GM19035 (cell line): ENCODE data around the gene RBM4B.

ENCODE experiments used
- ATAC-seq: cut with Tn5 transposase; IDR thresholded peaks from one replicate; pipeline ENCODE4 v1.9.1; 2021; ENCODE audit not compliant: unreplicated experiment

The RBM4B gene

DNA sequence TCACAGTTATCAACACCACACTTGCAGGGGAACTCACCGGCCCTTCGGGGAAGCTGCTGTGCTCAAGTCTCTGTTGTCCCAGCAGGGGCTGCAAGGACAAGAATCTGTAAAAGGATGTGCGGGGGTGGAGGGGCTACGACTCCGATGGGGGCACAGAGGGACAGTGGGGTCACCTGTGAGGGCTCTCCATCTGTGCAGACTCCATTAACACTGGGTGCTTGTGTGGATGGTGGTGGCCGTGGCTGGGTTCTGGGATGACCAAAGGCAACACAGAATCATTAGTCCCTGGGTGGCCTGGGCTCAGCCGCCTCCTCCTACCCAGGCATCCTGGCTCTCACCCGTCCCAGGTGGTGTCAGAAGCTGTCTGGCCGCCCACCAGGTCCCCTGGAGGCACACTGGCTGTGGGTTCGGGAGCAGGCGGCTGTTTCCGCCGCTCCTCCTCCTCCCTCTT, 10.2 kb upstream of the RBM4B start:
- no peak for ATAC-seq

DNA sequence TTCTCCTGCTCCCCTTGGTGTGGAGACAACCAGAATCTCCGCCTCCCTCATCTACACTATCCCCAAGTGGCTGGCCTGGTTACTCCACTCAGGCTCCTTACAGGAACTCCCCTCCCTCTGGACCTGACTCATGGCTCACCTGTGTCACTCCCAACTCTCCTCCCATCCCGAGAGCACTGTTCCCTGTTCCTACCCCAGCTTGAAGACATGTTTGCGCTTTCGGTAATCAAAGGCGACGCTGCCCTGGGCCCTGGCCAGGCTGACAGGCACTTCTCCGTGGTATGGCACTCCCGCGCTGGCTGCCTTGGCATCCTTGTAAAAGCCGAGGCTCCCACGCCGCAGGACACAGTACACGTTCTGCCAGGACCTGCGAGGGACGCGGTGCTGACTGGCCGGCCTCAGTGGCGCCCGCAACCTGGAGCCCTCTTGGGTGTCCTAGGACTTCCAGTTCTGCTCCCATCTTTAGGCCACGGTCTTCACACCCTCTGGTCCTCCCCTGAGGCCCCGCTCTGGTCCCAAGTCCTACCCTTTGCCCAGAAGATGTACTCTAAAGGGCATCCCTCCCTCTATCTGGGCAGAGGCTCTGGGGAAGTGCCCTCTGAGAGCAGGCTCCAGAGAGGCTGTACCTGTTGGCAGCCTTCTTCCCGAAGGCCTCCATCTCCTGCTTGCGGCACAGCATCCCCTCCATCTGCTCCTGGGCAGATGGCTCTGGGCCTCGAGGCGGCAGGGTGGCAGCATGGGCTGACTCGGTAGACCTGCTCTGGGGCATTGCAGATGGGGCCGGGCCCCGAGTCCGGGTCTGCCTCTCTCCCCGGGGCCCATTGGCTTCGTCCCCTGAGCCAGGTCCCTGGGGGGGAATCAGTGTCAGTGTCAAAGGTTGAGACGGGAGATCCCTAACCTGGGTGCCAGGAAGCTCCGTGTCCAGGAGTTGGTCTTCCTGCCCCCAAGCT, 9.4 kb upstream of the RBM4B start:
- ATAC-seq, result no peak

DNA sequence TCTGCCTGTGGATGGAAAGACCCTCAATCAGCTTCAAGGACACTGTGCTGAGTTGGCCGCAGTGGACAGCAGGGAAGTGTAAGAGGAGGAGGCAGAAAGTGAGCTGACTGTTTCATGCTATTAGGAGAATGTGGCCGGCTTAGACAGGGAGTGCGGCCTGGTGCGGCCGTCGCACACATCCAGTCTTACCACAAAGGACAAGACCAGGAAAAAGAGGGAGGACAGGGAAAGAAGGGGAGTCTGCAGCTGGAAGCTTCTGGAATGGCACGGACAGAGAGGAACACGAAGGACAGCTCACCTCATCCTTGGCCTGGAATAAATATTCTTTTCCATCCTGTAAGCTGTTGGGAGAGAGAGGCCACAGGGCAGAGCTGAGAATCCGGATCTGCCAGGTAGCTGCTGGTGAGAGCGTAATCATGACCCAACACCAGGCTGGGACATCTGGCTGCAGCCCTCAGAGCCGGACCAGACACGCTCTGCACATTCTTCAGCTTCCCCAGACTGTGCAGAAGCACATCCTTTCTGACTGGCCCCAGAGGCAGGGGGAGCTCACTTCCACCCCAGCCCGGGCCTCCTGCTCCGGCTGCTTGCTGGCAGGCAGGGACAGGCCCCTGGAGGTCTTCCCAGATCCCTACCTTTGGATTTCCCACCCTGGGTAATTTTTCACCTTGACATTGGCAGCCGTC, 8.6 kb upstream of the RBM4B start:
- no peak for ATAC-seq

DNA sequence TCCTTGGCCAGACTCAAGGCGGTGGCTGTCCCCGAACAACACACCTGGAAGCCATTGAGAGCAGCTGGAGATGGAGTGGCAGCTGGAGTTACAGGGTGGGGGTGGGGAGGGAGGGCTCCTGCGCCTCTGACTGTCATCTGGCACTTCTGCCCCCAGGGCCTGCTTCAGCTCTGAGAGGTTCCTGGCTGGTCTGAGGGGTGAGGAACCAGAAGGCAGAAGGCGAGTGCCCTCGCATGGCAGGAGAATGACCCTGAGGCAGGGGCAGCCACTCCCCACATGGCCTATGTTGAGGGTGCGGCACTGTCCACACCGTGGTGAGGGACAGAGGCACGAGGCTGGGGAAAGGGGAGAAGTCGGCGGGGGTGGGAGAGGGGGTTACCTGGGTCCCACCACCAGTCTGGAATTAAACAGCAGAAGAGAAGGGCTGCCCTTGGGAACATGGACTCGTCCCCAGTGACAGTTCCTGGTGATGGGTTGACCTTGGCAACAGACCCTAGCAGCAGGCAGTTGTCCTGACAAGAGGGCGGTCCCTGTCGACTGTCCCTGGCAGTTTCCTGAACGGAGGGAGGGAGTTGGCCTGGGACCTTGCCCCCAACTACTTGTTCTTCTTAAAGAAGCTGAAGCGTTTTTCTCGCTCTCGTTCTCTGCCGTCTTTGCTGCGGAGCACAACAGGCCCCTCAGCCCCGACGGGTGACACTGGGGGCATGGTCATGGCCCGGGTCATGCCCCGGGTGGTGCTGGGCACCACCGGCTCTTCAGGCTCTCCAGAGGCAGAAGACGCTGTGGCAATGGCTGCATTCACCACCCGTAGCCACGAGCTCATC, 7.8 kb upstream of the RBM4B start:
- no peak for ATAC-seq

DNA sequence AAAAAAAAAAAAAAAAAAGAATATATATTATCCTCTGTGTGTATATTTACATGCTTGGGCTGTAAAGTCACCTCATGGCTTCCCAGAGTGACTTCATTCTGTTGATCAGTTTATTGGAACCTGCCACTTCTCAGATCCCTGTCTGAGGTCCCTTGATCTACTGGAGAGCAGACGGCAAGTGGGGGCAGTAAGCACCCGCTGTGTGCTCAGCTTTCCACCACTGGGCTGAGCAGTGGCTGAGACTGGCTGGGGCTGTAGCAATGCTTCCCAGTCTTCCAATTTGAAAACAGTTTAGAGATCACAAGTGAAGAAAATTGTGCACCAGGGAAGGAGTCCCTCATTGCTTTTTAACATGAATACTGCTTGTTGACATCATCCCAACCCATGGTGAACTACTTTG, 6.9 kb upstream of the RBM4B start:
- no peak for ATAC-seq

DNA sequence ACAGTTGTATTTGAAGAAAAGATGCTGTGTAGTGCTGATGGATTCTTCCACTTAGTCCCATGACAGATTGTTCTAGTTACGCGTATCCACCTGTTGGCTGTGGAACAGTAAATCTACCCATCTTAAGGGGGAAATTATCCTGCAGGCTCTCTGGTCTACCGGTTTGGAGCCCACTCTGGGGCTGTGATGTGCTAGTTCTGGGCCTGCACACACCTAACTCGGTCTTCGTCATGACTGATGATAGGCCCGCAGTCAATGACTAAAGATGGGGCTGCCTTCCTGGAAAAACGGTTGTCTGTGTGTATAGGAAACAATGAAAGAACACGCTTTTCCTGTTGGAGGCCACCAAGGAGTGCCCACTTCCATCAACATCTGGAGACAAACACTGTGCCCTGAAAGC, 6.2 kb upstream of the RBM4B start:
- no peak for ATAC-seq

DNA sequence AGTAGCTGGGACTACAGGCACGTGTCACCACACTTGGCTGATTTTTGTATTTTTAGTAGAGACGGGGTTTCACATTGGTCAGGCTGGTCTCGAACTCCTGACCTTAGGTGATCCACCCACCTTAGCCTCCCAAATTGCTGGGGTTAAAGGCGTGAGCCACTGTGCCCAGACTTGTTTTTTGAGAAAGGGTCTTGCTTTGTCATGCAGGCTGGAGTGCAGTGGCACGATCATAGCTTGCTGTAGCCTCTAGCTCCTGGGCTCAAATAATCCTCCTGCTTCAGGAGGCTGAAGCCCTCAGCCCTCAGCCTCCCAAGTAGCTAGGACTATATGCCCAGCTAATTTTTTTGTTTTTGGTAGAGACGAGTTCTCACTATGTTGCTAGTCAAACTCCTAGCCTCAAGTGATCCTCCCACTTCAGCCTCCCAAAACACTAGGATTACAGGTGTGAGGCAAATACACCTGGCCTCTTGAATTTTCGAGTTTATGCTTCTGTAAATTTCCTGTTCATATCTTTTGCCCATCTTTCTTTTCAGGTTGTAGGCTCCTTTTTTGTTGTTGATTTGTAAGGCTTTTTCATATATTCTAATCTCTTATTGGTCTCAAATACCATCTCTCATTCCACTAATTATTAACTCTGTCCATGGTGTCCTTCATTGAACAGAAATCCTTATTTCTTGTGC, 3.4 kb upstream of the RBM4B start:
- ATAC-seq, result no peak

DNA sequence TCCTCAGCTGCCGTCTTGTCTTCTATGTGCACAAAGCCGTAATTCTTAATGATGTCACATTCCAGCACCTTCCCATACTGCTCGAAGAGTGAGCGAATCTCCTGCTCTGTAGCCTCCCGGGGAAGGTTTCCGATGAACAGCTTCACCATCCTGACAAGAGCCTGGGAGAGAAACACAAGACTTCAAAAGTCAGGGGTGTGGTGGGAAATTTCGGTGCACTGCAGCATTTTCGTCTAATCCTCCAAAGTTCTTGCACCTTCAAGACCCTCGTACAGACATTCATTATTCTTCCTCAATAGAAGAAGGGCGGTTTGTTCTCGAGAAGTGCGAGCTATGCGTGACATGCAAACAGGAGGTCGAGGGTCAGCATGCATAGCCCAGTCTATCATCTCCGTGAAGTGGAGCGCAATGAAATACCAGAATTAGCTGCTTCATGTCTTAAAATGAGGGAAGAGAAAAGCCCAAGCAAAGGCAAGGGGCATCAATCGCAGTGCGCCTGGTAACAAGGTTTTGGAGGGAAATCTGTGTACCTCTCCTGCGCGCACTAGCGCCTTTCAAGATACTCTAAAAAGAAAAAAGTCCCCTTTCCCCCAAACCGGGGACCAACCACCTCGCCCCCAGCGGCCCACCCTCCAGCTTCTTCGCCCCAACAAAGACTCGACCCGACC, 622 bp downstream of the RBM4B start:
- ATAC-seq, result no peak

DNA sequence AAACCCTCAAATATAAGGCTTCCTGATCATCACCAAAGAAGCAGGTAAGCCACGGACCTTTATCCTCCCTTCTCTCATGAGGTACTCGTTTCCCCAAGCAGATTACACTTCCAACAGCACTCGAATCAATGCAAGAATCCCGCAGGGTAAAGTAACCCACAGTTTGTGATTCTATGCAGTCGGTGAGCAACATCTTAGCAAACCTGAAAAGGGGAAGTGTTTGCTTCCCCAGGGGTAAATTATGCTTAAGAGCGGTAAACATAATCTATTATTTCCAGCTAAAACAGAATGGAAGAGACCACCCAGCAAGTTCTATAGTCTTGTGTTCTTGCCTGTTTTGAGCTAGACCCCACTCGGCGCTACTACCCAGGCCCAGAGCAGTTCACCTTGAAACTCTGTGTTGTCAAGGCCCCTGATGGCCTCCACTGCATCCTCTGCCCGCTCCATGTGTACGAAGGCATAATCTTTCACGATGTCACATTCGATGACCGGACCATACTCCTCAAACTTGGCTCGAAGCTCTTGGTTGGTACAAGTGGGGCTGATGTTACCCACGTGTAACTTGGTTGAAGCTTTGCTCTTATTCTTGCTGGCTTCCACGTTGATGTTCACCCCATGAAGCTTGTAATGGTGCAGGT, 1.3 kb downstream of the RBM4B start:
- no peak for ATAC-seq

DNA sequence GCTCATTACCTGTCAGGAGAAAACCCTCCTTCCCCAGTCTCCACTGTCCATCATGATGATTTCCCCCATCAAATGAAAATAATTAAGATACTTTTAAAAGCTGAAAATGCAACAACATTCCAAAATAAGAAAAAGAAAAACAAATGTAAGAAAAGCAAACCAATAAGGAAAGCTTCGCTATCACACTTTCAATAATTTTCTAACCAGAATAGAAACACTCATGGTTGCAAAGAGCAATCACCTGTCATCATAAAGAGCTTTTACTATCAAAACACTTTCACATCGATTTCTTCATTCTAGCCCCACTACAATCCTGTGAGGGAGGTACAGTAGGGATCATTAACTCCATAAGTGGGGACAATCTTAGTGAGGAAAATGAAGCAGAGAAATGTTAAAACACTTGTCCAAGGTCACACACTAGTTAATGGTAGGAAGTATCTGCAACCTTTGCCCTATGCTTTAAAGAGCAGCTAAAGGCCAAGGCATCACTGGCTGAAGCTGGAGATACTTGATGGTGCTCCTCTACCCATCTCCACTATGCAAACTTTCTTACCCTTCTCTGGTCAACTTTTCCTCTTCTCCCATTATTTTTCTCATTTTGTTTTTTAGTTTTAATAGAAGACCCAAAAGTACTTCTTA, 2.6 kb downstream of the RBM4B start:
- ATAC-seq, result no peak

DNA sequence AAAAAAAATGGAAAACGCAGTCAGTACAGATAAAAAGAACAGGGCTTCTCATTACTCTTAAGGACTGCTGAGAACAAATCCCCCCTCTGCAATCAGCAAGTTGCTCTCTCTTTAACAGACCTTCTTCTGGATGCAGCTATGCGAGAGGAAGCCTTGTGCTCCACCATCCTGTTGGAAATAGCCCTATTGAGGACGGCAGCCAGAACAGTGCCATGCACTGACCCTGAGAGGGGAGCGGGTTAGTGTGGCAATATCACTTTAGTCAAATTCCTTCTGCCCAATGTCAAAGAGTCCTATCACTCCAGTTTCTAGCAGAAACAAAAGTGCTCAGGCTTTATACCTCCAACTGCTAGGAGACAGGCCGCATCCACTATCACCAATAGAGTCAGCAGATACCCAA, 6.9 kb downstream of the RBM4B start:
- no peak for ATAC-seq

DNA sequence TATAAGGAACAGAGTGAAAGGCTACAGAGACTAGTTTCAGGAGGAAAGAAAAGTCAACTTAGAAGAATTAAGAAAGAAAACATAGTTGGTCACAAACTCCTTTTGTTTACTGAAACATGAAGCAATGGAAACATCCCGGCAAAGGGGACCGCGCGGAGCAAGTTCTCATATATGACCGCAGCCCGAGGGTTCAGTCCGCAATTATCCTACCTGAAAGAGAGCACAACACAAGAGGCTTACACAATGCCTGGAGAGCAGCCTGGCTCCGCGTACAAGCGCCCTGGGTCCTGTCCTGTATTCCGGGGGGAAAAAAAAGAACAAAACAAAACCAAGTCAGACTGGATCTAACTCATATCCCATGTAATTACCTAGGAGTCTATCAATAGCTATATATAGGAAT, 12.3 kb downstream of the RBM4B start:
- no peak for ATAC-seq

DNA sequence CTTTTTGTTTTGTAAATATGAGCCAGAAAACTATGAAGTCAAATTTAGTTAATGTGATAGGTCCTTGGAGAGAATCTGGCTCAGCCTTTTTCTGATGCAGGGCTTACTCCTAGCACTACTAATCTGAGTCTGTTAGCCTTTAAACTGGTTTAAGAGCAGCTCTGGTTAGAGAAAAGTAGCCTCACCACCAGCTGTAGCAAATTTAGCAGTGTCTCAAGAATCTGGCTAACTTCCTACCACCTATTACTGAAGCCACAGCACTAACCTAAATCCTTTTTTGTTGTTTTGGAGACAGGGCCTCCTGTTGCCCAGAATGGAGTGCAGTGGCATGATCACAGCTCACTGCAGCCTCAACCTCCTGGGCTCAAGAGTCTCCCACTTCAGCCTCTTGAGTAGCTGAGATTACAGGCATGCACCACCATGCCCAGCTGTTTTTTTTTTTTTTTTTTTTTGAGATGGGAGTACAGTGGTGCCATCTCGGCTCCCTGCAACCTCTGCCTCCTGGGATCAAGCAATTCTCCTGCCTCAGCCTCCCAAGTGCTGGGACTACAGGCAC, 13.9 kb downstream of the RBM4B start:
- ATAC-seq, result no peak

DNA sequence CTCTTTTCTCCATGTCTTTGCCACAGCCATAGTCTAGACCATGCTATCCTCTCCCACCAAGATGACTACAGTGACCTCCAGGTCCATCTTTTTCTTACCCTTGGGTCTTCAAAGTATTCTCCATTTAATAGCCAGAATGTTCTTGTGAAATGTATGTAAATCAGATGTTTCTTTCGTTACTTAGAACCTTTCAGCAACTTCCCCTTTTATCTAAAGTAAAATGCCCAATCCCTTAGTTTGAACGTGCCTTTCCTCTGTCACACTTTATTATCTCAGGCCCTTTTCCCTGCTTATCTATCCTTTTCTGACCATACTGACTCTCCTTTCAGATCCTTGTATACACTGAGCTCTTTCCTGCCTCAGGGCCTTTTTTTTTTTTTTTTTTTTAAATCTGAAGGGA, 17.9 kb downstream of the RBM4B start:
- no peak for ATAC-seq

DNA sequence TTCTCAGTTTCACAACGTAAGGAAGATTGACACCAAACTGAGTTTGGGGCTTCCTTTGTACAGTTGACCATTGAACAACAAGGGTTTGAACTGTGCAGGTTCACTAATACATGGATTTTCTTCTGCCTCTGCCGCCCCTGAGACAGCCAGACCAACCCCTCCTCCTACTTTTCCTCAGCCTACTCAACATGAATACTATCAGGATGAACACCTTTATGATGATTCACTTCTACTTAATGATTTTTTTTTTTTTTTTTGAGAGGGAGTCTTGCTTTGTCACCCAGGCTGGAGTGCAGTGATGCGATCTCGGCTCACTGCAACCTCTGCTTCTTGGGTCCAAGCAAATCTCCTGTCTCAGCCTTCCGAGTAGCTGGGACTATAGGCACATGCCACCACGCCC, 24.6 kb downstream of the RBM4B start:
- ATAC-seq, result no peak

DNA sequence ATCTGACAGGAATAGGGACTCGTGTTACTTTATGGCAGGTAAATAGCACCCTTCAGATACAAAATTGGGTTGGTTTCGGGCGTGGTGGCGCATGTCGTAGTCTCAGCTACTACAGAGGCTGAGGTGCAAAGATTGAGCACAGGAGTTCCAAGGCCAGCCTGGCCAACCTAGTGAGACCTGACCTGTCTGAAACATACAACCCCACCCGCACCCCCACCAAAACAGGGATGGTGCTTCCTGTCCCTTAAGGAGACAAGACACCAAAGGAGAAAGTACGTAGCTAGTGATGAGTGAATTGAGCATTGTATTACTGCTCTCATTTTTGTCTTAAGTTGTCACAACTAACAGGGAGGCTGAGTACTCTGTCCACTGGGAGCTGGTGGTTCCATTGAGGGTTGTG, 25.0 kb downstream of the RBM4B start:
- ATAC-seq, result no peak

DNA sequence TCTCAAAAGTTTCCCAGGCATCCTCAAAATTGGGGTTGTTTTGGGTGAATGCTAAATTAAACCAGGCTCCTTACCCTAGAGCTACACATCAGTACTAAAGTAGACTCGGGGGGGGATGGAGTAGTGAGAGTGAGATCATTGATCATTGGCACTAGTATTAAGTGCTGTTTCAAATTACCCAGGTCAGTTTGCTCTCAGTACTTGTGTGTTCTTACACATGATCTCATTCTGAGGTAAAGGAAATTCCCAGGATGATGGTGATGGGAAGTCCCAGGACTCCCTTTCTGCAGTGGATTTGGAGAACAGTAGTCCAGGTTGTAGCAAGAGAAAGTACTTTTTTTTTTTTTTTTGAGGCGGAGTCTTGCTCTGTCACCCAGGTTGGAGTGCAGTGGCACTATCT, 26.7 kb downstream of the RBM4B start:
- ATAC-seq, result no peak

DNA sequence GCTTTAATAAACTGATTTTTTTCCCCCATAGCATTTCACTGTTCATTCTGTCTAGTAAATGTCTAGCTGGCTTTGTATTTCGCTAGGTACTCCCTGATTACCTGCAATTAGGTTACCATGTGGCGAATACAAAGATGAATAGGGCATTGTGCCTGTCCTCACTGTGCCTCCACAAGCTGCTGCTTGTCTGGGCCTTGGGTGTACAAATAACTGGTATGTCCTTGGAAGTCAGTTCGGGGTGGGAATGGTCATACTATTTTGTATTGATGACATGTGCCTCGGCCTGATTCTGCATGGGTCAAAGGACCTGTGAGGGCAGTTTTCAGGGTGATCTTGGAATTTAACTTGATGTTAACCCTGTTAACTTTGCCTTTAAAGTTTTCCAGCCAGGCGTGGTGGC, 27.8 kb downstream of the RBM4B start:
- ATAC-seq, result no peak

DNA sequence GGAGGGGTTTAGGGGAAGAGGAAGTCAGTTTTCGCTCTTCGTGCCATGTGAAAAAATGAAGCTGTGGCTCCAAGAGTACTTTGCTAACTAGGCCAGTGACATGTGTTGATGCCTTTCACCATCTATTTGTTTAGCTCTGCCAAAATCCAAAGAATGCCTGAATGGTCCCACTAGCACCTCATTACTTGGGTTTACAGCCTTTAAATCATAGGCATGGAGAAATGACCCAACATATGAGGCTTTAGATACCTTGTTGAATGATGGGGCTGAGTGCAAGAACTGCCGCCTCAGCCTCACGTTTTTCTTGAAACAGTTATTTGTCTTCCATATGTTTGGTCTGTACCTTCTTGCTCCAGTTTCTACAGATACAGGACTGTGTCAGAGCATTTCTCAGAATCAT, 30.9 kb downstream of the RBM4B start:
- ATAC-seq, result no peak
